OCI-M2 (cell line): Measurements from ENCODE around the gene TUBB.
"Not testable (repeated sequence)": the region's sequence is repeated elsewhere in the genome, so short reads cannot be mapped to it uniquely, and the experiment has no call there.

Source experiments
- DNase-seq: peaks from one replicate; lab custom pipeline; 2025; ENCODE audit not compliant: unreplicated experiment; lab: John Stamatoyannopoulos, UW

The TUBB gene

GRCh38 chr6:30717845-30718720 is 2.1 kb upstream of the TUBB start:
- not testable (repeated sequence) for DNase-seq

GRCh38 chr6:30719356-30719755 is 796 bp upstream of the TUBB start:
- no peak for DNase-seq

GRCh38 chr6:30720738-30721197 is 616 bp downstream of the TUBB start:
- no peak for DNase-seq

- DNase-seq = peak; percentile 51
These were observed 1.3 kb downstream of the TUBB start for GRCh38 chr6:30721198-30722024.

GRCh38 chr6:30722025-30722279 is 1.8 kb downstream of the TUBB start:
- DNase-seq = not testable (repeated sequence)

- DNase-seq = peak; percentile 79
These were observed 2.3 kb downstream of the TUBB start for GRCh38 chr6:30722280-30723112.

GRCh38 chr6:30723159-30723842 is 3.1 kb downstream of the TUBB start:
- not testable (repeated sequence) for DNase-seq

GRCh38 chr6:30723843-30724741 is 3.9 kb downstream of the TUBB start:
- DNase-seq = not testable (repeated sequence)

- no peak for DNase-seq
These were observed 4.9 kb downstream of the TUBB start for GRCh38 chr6:30724906-30725667.

- no peak for DNase-seq
These were observed 5.8 kb downstream of the TUBB start for GRCh38 chr6:30725713-30726505.

GRCh38 chr6:30726506-30727413 is 6.6 kb downstream of the TUBB start:
- no peak for DNase-seq

- no peak for DNase-seq
These were observed 7.9 kb downstream of the TUBB start for GRCh38 chr6:30727920-30728553.

- no peak for DNase-seq
These were observed 10.7 kb downstream of the TUBB start for GRCh38 chr6:30730601-30731435.

GRCh38 chr6:30732237-30732943 is 12.2 kb downstream of the TUBB start:
- DNase-seq = no peak

- DNase-seq = no peak
These were observed 15.6 kb downstream of the TUBB start for GRCh38 chr6:30735668-30736314.
